ENCODE results near the gene FILIP1L. TPM values are rescaled to one million over a fixed set of nuclear protein-coding genes. Genes with fewer than 3 reads are reported as not detected.

FILIP1L gene
- total RNA-seq, 4 donors from 2014 or later, result 31.3 to 64.0 (median 46.5) TPM

DNA sequence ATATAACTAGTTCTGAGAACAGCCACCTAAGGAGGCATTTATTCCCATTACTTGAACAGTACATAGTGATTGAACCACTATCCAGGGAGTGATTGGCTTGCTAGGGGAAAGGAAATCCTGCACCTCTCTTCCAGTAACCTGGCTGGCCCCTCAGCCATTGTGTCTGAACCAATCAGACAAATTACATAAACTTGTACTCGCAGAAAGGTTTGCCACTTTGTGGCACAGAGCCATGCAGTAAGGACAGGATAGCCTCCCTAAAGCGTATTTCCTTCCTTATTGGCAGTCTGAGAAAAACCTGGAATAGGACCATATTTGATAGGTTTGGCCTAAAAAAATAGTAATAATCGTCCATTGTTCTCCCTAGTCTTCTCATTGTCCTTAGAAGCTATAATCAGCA, 277.6 kb downstream of the FILIP1L start:
- no peak for DNase-seq (ENCODE audit: low spot score)
- no peak for ATAC-seq (ENCODE audit: low FRiP score)
- TF ChIP-seq, protein P1, sequence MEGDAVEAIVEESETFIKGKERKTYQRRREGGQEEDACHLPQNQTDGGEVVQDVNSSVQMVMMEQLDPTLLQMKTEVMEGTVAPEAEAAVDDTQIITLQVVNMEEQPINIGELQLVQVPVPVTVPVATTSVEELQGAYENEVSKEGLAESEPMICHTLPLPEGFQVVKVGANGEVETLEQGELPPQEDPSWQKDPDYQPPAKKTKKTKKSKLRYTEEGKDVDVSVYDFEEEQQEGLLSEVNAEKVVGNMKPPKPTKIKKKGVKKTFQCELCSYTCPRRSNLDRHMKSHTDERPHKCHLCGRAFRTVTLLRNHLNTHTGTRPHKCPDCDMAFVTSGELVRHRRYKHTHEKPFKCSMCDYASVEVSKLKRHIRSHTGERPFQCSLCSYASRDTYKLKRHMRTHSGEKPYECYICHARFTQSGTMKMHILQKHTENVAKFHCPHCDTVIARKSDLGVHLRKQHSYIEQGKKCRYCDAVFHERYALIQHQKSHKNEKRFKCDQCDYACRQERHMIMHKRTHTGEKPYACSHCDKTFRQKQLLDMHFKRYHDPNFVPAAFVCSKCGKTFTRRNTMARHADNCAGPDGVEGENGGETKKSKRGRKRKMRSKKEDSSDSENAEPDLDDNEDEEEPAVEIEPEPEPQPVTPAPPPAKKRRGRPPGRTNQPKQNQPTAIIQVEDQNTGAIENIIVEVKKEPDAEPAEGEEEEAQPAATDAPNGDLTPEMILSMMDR (IDR thresholded peaks at IDR 0.05), result no peak

GRCh38 chr3:99834211-99834957, 279.9 kb downstream of the FILIP1L start:
- DNase-seq (ENCODE audit: low spot score) (no peak), ATAC-seq (ENCODE audit: low FRiP score) (no peak)
- TF ChIP-seq, protein P1 (IDR thresholded peaks at IDR 0.05), result no peak

DNA sequence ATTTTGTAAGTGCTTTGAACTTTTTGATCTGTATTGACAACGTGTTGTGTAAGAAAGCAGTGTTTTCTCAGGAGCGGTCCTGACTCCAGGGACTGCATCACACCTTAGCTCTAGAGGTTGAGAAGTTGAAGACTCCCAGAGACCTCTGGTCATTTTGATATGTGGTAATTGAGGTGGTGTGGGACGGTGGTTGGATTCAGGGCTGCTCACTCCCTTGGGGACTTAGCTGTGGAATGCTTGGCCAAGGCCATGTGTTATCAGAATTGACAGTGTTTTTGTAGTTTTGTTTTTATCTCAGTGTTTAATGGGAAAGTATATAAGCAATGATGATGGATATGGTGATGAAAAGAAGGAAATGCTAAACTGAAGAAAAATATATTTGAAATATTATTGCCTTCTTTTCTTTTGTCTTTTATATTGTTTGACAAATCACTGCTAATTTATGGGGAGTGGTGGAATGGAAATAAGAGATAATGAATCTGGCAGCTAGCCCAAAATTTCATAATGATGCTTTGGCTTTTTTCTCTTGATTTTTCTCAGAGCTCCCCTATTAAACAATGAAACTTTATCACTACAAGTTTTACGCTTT, 280.6 kb downstream of the FILIP1L start:
- TF ChIP-seq, protein P1 (IDR thresholded peaks at IDR 0.05), result no peak
- DNase-seq (ENCODE audit: low spot score) (no peak), ATAC-seq (ENCODE audit: low FRiP score) (no peak)

GRCh38 chr3:99829844-99830243, 284.5 kb downstream of the FILIP1L start:
- DNase-seq (ENCODE audit: low spot score) (no peak), ATAC-seq (ENCODE audit: low FRiP score) (no peak)
- TF ChIP-seq, protein P1 (IDR thresholded peaks at IDR 0.05), result no peak

- no peak for DNase-seq (ENCODE audit: low spot score)
- TF ChIP-seq, protein P1 (IDR thresholded peaks at IDR 0.05), result no peak
- ATAC-seq (ENCODE audit: low FRiP score), result no peak
Measured at GRCh38 chr3:99825004-99825640, 289.2 kb downstream of the FILIP1L start.

DNA sequence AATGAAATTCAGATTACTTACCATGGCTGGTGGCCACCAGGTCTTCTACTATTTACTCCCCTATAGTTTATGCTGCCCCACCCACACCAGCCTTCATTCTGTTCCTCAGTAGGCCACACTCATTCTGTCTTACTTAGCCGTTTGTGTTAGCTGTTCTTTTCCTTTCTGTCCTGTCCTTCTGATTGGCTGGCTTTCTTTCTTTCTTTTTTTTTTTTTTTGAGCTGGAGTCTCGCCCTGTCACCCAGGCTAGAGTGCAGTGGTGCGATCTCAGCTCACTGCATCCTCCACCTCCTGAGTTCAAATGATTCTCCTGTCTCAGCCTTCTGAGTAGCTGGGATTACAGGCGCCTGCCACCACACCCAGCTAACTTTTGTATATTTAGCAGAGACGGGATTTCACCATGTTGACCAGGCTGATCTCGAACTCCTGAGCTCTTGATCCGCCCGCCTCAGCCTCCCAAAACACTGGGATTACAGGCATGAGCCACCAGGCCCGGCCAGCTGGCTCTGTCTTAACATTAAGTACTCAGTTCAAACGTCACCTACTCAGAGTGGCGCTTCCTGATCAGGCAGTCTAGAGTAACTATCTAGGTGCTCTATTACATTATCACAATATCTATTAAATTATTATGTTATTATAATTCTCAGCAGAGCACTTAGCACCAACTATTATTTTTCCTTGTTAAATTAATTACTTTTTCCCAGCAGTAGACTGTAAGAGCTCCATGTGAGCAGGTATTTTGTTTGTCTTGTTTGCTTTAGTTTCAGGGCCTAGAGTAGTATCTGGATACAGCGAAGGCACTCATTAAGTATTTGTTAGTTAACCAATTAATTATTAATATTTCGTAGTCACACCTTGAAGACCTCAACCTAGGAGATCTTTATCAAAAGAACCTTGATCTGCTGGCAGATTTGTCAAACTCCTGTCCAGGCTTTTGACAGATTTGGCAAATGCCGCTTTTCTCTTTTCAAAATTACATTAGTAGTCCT, 290.3 kb downstream of the FILIP1L start:
- ATAC-seq (ENCODE audit: low FRiP score), result no peak
- DNase-seq (ENCODE audit: low spot score), result no peak
- TF ChIP-seq, protein P1 (IDR thresholded peaks at IDR 0.05), result no peak

Data from omental fat pad (tissue), 4 donors.